GM19328 (cell line): ENCODE data around the gene WDR45B.

ENCODE experiments used
- ATAC-seq: cut with Tn5 transposase; IDR thresholded peaks from one replicate; pipeline ENCODE4 v1.9.1; 2021; ENCODE audit warnings: mild to moderate bottlenecking, moderate library complexity; ENCODE audit not compliant: unreplicated experiment

WDR45B gene

DNA sequence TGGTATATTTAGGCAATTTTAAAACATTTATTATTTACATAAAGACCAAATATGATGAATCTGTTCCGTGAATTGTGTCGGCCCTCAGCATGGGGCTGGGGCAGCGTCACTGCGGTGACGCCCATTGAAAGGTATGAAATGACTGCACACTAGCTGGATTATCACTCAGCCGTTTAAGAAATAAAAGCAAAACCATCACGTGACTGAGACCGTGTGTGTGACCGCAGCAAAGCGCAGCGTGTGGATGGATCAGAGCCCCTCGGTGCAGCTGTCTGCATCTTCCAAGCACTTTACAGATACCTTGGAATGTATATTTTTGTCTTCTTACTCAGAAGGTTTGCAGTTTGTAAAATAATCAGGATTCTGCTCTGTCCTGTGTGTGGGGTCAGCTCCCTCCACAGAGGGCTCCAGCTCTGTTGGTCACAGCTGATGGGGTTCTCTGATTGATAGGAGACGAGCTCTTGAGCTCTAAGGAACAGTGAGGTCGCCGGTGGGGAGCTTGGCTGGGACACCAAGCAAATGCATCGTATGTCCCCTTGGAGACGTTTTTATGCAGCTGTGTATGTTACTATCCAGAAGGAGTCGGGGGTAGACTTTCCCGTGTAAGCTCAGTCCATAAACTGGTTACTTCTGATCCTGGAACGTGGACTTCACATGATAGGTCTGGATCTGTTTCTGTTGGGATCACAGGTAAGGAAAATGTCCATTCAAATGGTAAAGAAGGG, 45.1 kb downstream of the WDR45B start:
- ATAC-seq = no peak

DNA sequence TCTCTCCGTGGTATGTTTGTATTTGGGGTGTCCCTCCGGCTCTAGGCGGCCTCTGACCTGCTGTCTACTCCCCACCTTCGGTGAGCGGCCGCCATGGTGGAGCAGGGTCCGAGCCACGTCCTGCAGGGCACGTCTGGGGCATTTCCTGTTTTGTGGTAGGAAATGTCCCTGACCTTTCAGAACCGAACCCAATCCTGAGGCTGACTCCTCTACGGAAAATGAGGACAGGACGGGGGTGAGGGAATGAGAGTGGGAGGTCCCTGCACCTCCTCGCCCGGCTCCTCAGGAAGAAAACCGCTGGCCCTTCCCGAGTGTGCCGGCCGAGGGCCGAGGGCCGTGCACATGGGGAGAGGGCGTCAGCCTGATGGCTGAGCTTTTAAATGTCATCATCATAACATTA, 45.8 kb downstream of the WDR45B start:
- ATAC-seq = no peak

DNA sequence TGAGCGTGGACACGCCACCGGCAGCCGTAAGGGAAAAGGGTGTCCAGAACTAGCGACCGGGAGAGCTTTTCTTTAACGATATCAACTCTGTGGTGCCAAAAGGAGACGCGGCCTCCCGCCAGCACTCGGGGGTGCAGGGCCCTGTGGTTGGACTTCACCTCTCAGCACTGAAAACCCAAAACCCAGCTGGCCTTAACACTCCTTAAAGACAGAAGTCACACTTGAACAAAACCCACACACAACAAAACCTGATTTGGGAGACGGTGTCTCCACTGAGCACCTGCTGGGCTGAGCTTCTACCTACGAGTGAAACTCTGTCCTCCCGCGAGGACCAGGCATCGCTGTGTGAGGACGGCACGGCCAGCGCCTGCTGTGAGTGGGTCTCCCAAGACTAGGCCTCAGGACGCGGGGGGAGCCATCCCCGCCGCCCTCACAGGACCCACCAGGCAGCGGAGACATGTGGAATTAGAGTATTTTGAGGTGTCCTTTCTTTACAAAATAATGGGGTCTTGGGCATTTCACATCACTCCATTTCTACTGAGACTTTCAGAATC, 46.7 kb downstream of the WDR45B start:
- no peak for ATAC-seq

GRCh38 chr17:82600731-82601446, 47.4 kb downstream of the WDR45B start:
- no peak for ATAC-seq

- no peak for ATAC-seq
These were observed 48.3 kb downstream of the WDR45B start for GRCh38 chr17:82599674-82600661.

DNA sequence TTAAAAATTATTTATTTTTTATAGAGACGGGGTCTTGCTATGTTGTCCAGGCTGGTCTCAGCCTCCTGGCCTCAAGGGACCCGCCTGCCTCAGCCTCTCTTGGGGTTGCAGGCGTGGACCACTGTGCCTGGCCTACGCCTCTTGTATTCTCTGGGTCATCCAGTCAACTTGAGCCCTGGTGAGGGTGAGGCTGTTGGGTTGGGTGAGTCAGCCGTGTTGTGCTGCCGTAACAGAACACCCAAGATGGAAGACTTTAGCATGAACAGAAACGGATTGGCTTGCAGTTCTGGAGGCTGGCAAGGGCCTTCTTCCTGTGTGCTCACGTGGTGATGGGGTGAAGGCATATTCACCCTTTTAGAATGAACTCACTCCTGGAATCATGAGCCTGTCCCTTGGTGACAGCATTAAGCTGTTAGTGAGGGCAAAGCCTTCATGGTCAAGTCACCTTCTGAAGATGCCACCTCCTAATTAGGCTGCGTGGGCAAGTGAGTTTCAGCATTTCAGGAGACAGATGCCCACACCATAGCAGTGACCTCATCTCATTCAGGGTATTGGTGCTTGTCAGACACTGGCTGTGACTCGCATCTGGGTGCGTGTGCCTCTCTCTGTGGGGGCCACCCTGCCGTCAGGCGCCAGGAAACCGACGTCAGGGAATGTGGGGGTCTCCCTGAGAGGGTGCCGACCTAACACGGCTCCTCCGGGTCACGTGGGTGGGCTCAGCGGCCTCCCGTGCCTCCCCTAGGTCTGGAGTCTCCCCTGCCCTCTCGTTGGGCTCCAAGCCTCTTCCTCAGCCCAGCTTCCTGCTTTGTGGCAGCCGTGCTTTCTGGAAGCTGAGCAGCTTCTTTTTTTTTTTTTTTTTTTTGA, 49.8 kb downstream of the WDR45B start:
- ATAC-seq = no peak

DNA sequence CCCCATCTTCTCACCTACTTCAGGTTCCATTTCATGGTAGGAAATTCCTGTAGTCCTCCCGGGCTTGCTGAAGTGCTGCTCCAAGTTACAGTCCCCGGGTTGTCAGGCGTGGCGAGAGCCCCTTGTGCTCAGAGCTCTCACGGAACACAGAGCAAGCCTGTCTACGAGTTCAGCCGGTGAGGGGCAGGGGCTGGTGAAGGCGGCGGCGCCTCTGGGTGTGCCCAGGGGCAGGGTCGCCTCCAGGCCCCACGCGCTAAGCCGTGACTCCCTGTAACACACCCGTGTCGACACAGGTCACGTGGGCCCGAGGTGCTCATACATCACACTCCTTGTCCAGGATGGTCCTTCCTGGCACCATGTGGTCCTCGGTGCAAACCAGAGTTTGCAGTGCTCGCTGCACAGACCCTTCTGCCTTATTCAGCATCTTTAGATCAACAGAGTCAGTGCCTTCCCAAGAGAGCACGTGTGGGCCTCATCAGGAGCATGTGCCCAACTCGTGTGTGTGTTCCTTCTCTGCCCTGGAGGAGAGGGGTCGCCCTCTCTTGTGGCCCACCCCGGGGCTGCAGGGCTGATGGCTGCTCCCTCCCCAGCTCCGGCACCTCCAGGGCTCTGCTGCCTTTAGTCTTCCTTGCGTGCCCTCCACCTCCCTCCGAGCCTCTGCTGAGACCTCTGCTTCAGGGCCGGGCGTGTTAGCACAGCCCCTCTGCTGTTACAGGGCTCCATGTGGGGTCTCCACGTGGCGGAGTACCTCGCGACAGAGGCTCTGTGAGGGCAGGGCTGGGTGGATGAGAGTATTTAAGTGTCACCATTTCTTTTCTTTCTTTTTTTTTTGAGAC, 51.2 kb downstream of the WDR45B start:
- ATAC-seq = no peak

- no peak for ATAC-seq
These were observed 51.9 kb downstream of the WDR45B start for GRCh38 chr17:82596296-82596695.

DNA sequence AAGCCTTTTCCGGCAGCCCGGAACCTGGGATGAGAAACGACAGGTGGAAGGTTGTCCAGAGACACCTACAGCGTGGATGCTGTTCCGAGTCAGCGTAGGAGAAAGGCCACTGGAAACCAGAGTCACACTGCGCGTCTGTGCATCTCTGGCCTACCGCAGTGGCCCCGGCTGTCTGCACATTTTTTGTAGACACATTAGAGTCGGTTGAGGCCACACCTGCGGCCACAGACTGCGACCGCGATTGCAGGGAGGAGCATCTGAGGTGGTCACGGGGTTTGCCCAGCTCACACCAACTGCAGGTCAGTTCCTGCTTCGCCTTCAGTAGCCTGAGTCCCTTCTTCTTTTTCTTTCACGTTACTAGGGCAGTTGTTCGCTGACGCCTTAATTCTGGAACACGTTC, 52.4 kb downstream of the WDR45B start:
- no peak for ATAC-seq

- ATAC-seq = no peak
These were observed 53.7 kb downstream of the WDR45B start for GRCh38 chr17:82594571-82594970.

DNA sequence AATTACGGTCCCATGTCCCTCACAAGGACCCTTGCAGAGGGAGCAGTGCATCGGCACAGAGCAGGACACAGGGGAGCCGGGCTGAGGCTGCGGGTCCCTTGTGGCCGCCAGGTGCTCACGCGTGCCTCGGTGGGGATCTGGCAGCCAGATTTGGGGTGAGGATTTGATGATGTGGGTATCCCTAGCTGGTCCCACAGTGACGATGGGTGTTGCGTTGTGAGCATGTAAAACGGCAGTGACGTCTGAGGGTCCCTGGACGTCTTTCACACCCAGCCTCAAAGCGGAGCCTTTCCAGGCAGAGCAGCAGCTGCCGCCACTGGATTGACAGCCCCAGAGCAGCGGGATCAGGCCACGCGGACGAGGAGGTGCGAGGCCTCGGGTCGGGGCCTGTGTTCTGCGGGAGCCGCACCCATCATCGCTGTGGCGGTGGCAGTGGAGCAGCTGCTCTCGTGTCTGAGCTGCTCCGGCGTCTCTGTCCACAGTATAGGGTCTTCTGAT, 54.6 kb downstream of the WDR45B start:
- no peak for ATAC-seq

- ATAC-seq = no peak
These were observed 55.3 kb downstream of the WDR45B start for GRCh38 chr17:82592767-82593589.

- ATAC-seq = no peak
These were observed 55.9 kb downstream of the WDR45B start for GRCh38 chr17:82592289-82592766.

DNA sequence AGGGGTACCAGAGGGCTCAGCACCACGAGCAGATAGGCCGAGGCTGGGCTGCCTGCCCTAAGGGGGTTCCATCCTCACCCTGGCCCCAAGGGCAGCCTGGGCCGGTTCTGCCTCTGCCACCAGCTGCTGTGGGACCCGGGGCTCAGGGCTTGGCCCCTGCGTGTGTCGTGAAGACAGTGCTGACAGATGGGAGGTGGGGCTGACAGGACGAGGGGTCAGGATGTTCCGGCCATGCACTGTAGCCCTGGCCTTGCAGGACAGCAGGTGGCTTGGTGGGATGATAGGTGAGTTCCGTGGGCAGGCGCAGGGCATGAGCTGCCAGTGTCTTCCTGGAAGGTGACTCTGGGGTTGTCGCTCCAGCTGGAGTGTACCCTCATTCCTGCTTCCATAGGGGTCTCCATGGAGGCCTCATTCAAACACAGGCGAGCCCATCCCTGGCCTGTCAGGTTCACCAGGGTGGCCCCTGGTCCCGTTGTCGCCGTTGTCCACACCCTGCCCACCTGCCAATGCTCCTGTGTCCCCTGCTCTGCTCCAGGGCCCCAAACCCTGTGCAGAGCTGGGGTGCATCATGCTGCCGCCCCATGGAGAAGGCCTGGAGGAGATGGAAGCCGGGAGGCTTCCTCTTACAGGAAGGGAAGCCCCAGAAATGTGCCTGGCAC, 57.2 kb downstream of the WDR45B start:
- ATAC-seq = no peak

DNA sequence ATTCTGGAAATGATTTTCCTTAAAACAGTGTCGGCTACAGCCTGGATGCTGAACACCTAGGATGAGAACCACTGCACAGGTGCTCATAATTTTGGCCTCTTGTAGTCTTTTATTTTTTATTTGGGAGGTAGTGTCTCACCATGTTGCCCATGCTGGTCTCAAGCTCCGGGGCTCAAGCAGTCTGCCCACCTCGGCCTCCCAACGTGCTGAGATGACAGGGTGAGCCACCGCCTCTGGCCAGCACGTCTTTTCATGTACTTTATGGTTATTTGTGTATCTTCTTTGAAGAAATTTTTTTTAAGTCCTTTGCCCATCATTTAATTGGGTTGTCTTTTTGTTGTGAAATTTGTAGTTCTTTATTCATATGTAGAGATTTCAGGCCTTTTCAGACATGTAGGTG, 58.0 kb downstream of the WDR45B start:
- no peak for ATAC-seq

DNA sequence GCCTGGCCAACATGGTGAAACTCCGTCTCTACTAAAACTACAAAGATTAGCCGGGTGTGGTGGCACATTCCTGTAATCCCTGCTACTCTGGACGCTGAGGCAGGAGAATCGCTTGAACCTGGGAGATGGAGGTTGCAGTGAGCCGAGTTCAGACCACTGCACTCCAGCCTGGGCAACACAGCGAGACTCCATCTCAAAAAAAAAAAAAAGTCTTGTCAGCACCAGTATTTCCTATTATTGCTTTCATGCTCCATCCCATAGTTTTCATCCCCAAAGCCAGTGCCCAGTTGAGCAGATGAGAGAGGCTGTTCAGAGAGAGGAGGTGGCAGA, 58.4 kb downstream of the WDR45B start:
- no peak for ATAC-seq

DNA sequence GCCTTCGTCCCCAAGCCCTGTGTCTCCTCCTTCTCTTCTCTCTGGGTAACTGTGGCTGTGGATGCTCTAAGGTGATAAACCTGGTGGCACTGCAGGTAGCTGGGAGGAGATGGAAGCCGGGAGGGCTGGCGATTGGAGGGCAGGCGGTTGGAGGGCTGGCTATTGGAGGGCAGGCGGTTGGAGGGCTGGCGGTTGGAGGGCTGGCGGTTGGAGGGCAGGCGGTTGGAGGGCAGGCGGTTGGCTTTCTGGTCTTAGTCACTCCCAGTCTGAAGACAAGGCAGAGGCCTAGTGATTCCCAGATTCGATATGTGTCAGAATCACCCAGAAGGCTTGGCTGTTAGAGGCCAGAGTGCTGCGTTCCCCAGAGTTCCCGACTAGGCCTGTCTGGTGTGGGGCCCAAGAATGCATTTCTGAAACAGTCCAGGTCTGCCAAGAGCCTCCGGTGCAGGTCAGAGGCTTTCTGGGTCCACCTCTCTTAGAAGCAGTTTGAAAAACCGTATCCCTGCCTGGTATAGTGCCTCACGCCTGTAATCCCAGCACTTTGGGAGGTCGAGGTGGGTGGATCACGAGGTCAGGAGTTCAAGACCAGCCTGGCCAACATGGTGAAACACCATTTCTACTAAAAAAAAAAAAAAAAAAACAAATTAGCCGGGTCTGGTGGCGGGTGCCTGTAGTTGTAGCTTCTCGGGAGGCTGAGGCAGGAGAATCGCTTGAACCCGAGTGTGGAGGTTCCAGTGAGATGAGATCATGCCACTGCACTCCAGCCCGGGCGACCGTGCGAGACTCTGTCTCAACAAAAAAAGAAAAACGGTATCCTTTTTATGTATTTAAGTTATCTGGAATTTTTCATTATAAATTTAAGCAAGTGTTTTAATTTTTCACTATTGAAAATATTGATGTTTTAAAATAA, 59.7 kb downstream of the WDR45B start:
- no peak for ATAC-seq
